ENCODE measurements around the gene PNISR. TPM values are rescaled to one million over a fixed set of nuclear protein-coding genes. Genes with fewer than 3 reads are reported as not detected.

The PNISR gene
- total RNA-seq, 1 donor = 78.2 TPM

- no peaks in the 10 kb centered on the region for H3K79me2 ChIP-seq (ENCODE audit: insufficient read depth, low read length)
- H3K27me3 ChIP-seq (ENCODE audit: insufficient read depth, low read length) = peaks cover 4% of the 10 kb centered on the region
- no peak overlapping the region for H3K27ac ChIP-seq (ENCODE audit: low read depth, low read length)
- H3K9me3 ChIP-seq (ENCODE audit: low read depth, low read length) = no peaks in the 10 kb centered on the region
- H3K4me1 ChIP-seq (ENCODE audit: insufficient read depth, low read length) = no peaks in the 10 kb centered on the region
- no peaks in the 10 kb centered on the region for H3K36me3 ChIP-seq (ENCODE audit: insufficient read depth, low read length)
- TF ChIP-seq CTCF (IDR thresholded peaks at IDR 0.05; ENCODE audit: extremely low read depth, low read depth, low read length) = no peak
- no peak for DNase-seq (ENCODE audit: insufficient read length, low spot score, missing footprints)
- H3K4me3 ChIP-seq (ENCODE audit: insufficient read depth, low read length) = no peak overlapping the region
- H3K4me2 ChIP-seq (ENCODE audit: insufficient read depth, low read length) = no peak overlapping the region
- no peaks in the 10 kb centered on the region for H4K20me1 ChIP-seq (ENCODE audit: insufficient read depth, low read length)
- H2AFZ ChIP-seq (ENCODE audit: low read length) = no peak overlapping the region
Observed at GRCh38 chr6:99356641-99357040, 68.5 kb downstream of the PNISR start.

- Histone ChIP-seq H2AFZ (ENCODE audit: low read length) (no peak overlapping the region), H3K4me1 (ENCODE audit: insufficient read depth, low read length) (no peaks in the 10 kb centered on the region), H3K27ac (ENCODE audit: low read depth, low read length) (no peak overlapping the region), H3K27me3 (ENCODE audit: insufficient read depth, low read length) (peaks cover 10% of the 10 kb centered on the region), H3K9me3 (ENCODE audit: low read depth, low read length) (no peaks in the 10 kb centered on the region), H3K36me3 (ENCODE audit: insufficient read depth, low read length) (no peaks in the 10 kb centered on the region), H3K4me3 (ENCODE audit: insufficient read depth, low read length) (no peak overlapping the region), H3K79me2 (ENCODE audit: insufficient read depth, low read length) (no peaks in the 10 kb centered on the region), H3K4me2 (ENCODE audit: insufficient read depth, low read length) (no peak overlapping the region), H4K20me1 (ENCODE audit: insufficient read depth, low read length) (no peaks in the 10 kb centered on the region)
- no peak for TF ChIP-seq CTCF (IDR thresholded peaks at IDR 0.05; ENCODE audit: extremely low read depth, low read depth, low read length)
- no peak for DNase-seq (ENCODE audit: insufficient read length, low spot score, missing footprints)
Observed at GRCh38 chr6:99354983-99355382, 70.1 kb downstream of the PNISR start.

- Histone ChIP-seq H3K27ac (ENCODE audit: low read depth, low read length) (no peak overlapping the region), H3K4me3 (ENCODE audit: insufficient read depth, low read length) (no peak overlapping the region), H3K79me2 (ENCODE audit: insufficient read depth, low read length) (no peaks in the 10 kb centered on the region), H3K4me1 (ENCODE audit: insufficient read depth, low read length) (no peaks in the 10 kb centered on the region), H3K9me3 (ENCODE audit: low read depth, low read length) (no peaks in the 10 kb centered on the region), H3K36me3 (ENCODE audit: insufficient read depth, low read length) (no peaks in the 10 kb centered on the region), H3K27me3 (ENCODE audit: insufficient read depth, low read length) (peaks cover 7% of the 10 kb centered on the region), H4K20me1 (ENCODE audit: insufficient read depth, low read length) (no peaks in the 10 kb centered on the region), H2AFZ (ENCODE audit: low read length) (no peak overlapping the region), H3K4me2 (ENCODE audit: insufficient read depth, low read length) (no peak overlapping the region)
- no peak for TF ChIP-seq CTCF (IDR thresholded peaks at IDR 0.05; ENCODE audit: extremely low read depth, low read depth, low read length)
- DNase-seq (ENCODE audit: insufficient read length, low spot score, missing footprints) = no peak
Observed at GRCh38 chr6:99353126-99353525, 72.0 kb downstream of the PNISR start.

GRCh38 chr6:99350573-99350972 lies 74.5 kb downstream of the PNISR start:
- Histone ChIP-seq H3K27me3 (ENCODE audit: insufficient read depth, low read length) (peaks cover 7% of the 10 kb centered on the region), H3K79me2 (ENCODE audit: insufficient read depth, low read length) (no peaks in the 10 kb centered on the region), H3K27ac (ENCODE audit: low read depth, low read length) (no peak overlapping the region), H3K36me3 (ENCODE audit: insufficient read depth, low read length) (no peaks in the 10 kb centered on the region), H2AFZ (ENCODE audit: low read length) (no peak overlapping the region), H3K4me1 (ENCODE audit: insufficient read depth, low read length) (no peaks in the 10 kb centered on the region), H3K4me3 (ENCODE audit: insufficient read depth, low read length) (no peak overlapping the region), H4K20me1 (ENCODE audit: insufficient read depth, low read length) (no peaks in the 10 kb centered on the region), H3K9me3 (ENCODE audit: low read depth, low read length) (no peaks in the 10 kb centered on the region), H3K4me2 (ENCODE audit: insufficient read depth, low read length) (peak overlapping the region; percentile 54)
- no peak for TF ChIP-seq CTCF (IDR thresholded peaks at IDR 0.05; ENCODE audit: extremely low read depth, low read depth, low read length)
- peak; percentile 65 for DNase-seq (ENCODE audit: insufficient read length, low spot score, missing footprints)
